MM.1S (cell line): Measurements from ENCODE around the gene LIN37.

Source experiments
- CTCF ChIP-seq: fragments of 300-600 bp; sonication (generic); IDR thresholded peaks from 2 replicates; pipeline ENCODE4 v1.5.1; 2016; ENCODE audit warnings: antibody characterized with exemption, low read length, mixed read lengths
- EZH2 ChIP-seq: fragments of 300-600 bp; sonication (generic); optimal IDR thresholded peaks from 2 replicates; pipeline ENCODE3; 2017; ENCODE audit warnings: low read depth, mild to moderate bottlenecking, antibody characterized with exemption, low read length, mixed read lengths

GRCh38 chr19:35720163-35720524, 28.2 kb upstream of the LIN37 start:
- TF ChIP-seq CTCF: no peak
- TF ChIP-seq EZH2: no peak
